B cell (primary cell): ENCODE results near the gene ZFAND2A. TPM values are rescaled to one million over a fixed set of nuclear protein-coding genes. Genes with fewer than 3 reads are reported as not detected.

ENCODE experiments used
- ATAC-seq: fragments of 200-7000 bp; cut with Tn5 transposase; one replicate; pipeline ENCODE4 v1.10.0; 2021; ENCODE audit warnings: low read depth, mild to moderate bottlenecking, moderate number of reproducible peaks, moderate library complexity
- CTCF ChIA-PET: fragments of 350-600 bp; sonication (Branson Sonifier 250); formaldehyde crosslinking; loops from one replicate; lab custom pipeline; 2021; ENCODE audit warnings: antibody characterized with exemption, inconsistent platforms; lab: Charles Lee
- POLR2A ChIA-PET: fragments of 350-600 bp; sonication (Branson Sonifier 250); formaldehyde crosslinking; loops from one replicate; lab custom pipeline; 2021; ENCODE audit warnings: antibody characterized with exemption; lab: Charles Lee
- DNase-seq: peaks from one replicate; pipeline ENCODE4 v3.0.0; 2013
- H2AFZ ChIP-seq: 2 replicates; pipeline ENCODE4 v1.6.1; 2012; ENCODE audit warnings: mild to moderate bottlenecking, low read depth, low read length; ENCODE audit not compliant: insufficient read depth, poor library complexity, severe bottlenecking
- H3K27ac ChIP-seq, 2 donors: 1 replicate in 1 of 2; 2 replicates in 1 of 2; pipeline ENCODE4 v1.5.1; 2012 to 2013; ENCODE audit warnings: low read length in 2 of 2, mild to moderate bottlenecking in 2 of 2, moderate library complexity in 1 of 2
- H3K27me3 ChIP-seq, 4 experiments: fragments of 200-600 bp in 1 of 4; sonication (generic) in 1 of 4; replicated peaks in 1 of 4; 1 replicate in 2 of 4; 2 replicates in 2 of 4; pipeline versions ENCODE4 v1.6.1 to v1.7.0; 2013 to 2016; ENCODE audit warnings: low read length in 3 of 4, mild to moderate bottlenecking in 2 of 4, mixed read lengths in 1 of 4, moderate library complexity in 1 of 4; ENCODE audit not compliant: insufficient read depth in 4 of 4, control insufficient read depth in 3 of 4; ENCODE audit errors: control extremely low read depth in 1 of 4
- H3K36me3 ChIP-seq, 2 experiments: replicated peaks in 1 of 2; 1 replicate in 1 of 2; 2 replicates in 1 of 2; pipeline versions ENCODE4 v1.6.1 to v1.7.1; 2013; ENCODE audit warnings: low read length in 1 of 2; ENCODE audit not compliant: insufficient read depth in 2 of 2, control insufficient read depth in 1 of 2; ENCODE audit errors: control extremely low read depth in 1 of 2, extremely low read depth in 1 of 2
- H3K4me1 ChIP-seq, 2 donors: fragments of 200-600 bp in 1 of 2; sonication (generic) in 1 of 2; 1 replicate in 1 of 2; 2 replicates in 1 of 2; pipeline versions ENCODE4 v1.5.1 to v1.6.1; 2013 to 2017; ENCODE audit warnings: low read length in 2 of 2; ENCODE audit not compliant: control insufficient read depth in 2 of 2, insufficient read depth in 2 of 2
- H3K4me2 ChIP-seq: replicated peaks from 2 replicates; pipeline ENCODE3; 2012; ENCODE audit warnings: mild to moderate bottlenecking, low read depth, low read length; ENCODE audit not compliant: poor library complexity, severe bottlenecking
- H3K4me3 ChIP-seq, 5 experiments: fragments of 200-600 bp in 1 of 5; sonication (generic) in 1 of 5; 1 replicate in 3 of 5; 2 replicates in 2 of 5; pipeline versions ENCODE4 v1.5.1 to v1.7.0; 2011 to 2016; ENCODE audit warnings: low read length in 4 of 5, mild to moderate bottlenecking in 4 of 5, low read depth in 2 of 5, control low read depth in 1 of 5, moderate library complexity in 1 of 5; ENCODE audit not compliant: insufficient read depth in 1 of 5; ENCODE audit errors: control extremely low read depth in 1 of 5, extremely low read depth in 1 of 5
- H3K79me2 ChIP-seq: fragments of 200-600 bp; sonication (generic); one replicate; pipeline ENCODE4 v1.6.0; 2016; ENCODE audit warnings: low read length; ENCODE audit not compliant: control insufficient read depth, insufficient read depth
- H3K9ac ChIP-seq: fragments of 200-600 bp; sonication (generic); 2 replicates; pipeline ENCODE4 v1.6.1; 2017; ENCODE audit warnings: mild to moderate bottlenecking, low read length, moderate library complexity
- H3K9me3 ChIP-seq, 3 donors: one replicate each; pipeline versions ENCODE4 v1.6.1 to v1.7.1; 2013; ENCODE audit warnings: low read length in 2 of 3; ENCODE audit not compliant: control insufficient read depth in 2 of 3, insufficient read depth in 1 of 3; ENCODE audit errors: control extremely low read depth in 1 of 3
- H4K20me1 ChIP-seq: 2 replicates; pipeline ENCODE4 v1.6.0; 2012; ENCODE audit warnings: mild to moderate bottlenecking, low read length; ENCODE audit not compliant: insufficient read depth, control insufficient read depth, poor library complexity, severe bottlenecking
- H3K27ac Mint-ChIP-seq: one replicate; pipeline ENCODE4 v1.8.0; 2021; ENCODE audit warnings: mixed read lengths
- H3K27me3 Mint-ChIP-seq: one replicate; pipeline ENCODE4 v1.8.0; 2021; ENCODE audit warnings: mixed read lengths
- H3K4me1 Mint-ChIP-seq: one replicate; pipeline ENCODE4 v1.8.0; 2021; ENCODE audit warnings: mixed read lengths
- H3K4me3 Mint-ChIP-seq: one replicate; pipeline ENCODE4 v1.8.0; 2021; ENCODE audit warnings: mixed read lengths
- H3K9me3 Mint-ChIP-seq: one replicate; pipeline ENCODE4 v1.8.0; 2022; ENCODE audit warnings: mixed read lengths; ENCODE audit not compliant: insufficient read depth
- EZH2 ChIP-seq: IDR thresholded peaks from 2 replicates; pipeline ENCODE4 v1.6.1; 2012; ENCODE audit warnings: borderline replicate concordance, low read depth, mild to moderate bottlenecking, moderate library complexity, low read length; ENCODE audit not compliant: insufficient read depth, poor library complexity, severe bottlenecking
- WGBS: methylation state at CpG from one replicate; pipeline ENCODE4 v1.1.5; 2013; ENCODE audit warnings: missing lambda C conversion rate; ENCODE audit not compliant: insufficient coverage; 5-methylcytosine and 5-hydroxymethylcytosine counted together
- intact Hi-C: fragments of 100-400 bp; cut with micrococcal nuclease; formaldehyde crosslinking; loops from one replicate; pipeline ENCODE4 v1.10.0; 2022
- polyA plus RNA-seq: library from polyadenylated mRNA; depleted of rRNA; stranded (reverse); fragments of >200 nt; gene quantifications from 2 replicates; pipeline ENCODE4 v1.2.3, GENCODE V29; 2012
- total RNA-seq, 2 donors: library from RNA; stranded (reverse); fragments of 120-200 nt in 1 of 2; gene quantifications; 1 replicate in 1 of 2; 2 replicates in 1 of 2; pipeline versions ENCODE4 v1.2.3 to v1.2.4, GENCODE V29; 2013 to 2022
- TF ChIP-seq, protein P1 (sequence below): fragments of 200-600 bp; IDR thresholded peaks from one replicate; pipeline ENCODE4 v1.8.0; 2022; ENCODE audit warnings: antibody characterized with exemption, mild to moderate bottlenecking

Gene ZFAND2A
- total and polyA plus RNA-seq, 2 donors (not counting 1 experiment from before 2014, with no cell fraction given), result 26.7 to 113 TPM

DNA sequence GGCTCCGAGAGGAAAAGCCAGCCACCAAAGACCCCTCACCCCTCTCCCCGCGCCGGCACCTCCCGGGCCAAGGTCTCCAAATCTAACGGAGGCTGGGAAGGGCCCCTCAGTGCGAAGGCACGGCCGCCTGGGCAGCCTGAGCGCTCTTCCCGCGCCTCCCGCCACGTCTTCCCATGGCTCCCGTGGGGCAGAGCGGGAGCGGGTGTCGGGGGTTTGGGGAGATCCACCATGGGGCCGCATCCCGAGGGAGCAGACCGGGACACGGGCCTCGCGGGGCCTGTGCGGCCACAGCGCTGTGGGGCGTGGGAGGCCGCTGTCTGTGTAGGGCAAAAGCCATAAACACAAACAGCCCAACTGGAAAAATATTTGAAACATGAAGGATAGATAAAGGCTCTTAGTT, 49.6 kb downstream of the ZFAND2A start:
- H3K9ac ChIP-seq, result no peak overlapping the region
- peaks cover 0 to 4% of the 10 kb centered on the region in 2 donors for H3K4me1 ChIP-seq
- POLR2A ChIA-PET, result interaction anchor here (0.7 kb wide), 1 partner anchor 358 kb away, joined by 3 read pairs; no protein-coding TSS in a partner anchor
- peaks cover 17% of the 10 kb centered on the region for H3K79me2 ChIP-seq
- Mint-ChIP-seq H3K27me3 (peaks cover 7% of the 10 kb centered on the region), H3K9me3 (no peaks in the 10 kb centered on the region), H3K4me1 (peaks cover 11% of the 10 kb centered on the region), H3K4me3 (no peak overlapping the region), H3K27ac (no peak overlapping the region)
- no peak overlapping the region for H2AFZ ChIP-seq
- peaks cover 0 to 5% (median 2%) of the 10 kb centered on the region in 4 experiments for H3K27me3 ChIP-seq
- DNase-seq (no peak), ATAC-seq (no peak)
- WGBS, result 97% methylated on average over 21 of the region's 28 CpGs
- H3K4me2 ChIP-seq, result no peak overlapping the region
- no peak overlapping the region for H3K4me3 ChIP-seq
- intact Hi-C loops, result no loop called here
- no peaks in the 10 kb centered on the region for H3K36me3 ChIP-seq
- no peaks in the 10 kb centered on the region for H4K20me1 ChIP-seq
- no peak overlapping the region for H3K27ac ChIP-seq
- CTCF ChIA-PET, result interaction anchor here (1.3 kb wide), 1 partner anchor 116 kb away, joined by 5 read pairs; no protein-coding TSS in a partner anchor
- H3K9me3 ChIP-seq, result peaks cover 0 to 7% (median 0%) of the 10 kb centered on the region in 3 donors
- TF ChIP-seq, protein P1, sequence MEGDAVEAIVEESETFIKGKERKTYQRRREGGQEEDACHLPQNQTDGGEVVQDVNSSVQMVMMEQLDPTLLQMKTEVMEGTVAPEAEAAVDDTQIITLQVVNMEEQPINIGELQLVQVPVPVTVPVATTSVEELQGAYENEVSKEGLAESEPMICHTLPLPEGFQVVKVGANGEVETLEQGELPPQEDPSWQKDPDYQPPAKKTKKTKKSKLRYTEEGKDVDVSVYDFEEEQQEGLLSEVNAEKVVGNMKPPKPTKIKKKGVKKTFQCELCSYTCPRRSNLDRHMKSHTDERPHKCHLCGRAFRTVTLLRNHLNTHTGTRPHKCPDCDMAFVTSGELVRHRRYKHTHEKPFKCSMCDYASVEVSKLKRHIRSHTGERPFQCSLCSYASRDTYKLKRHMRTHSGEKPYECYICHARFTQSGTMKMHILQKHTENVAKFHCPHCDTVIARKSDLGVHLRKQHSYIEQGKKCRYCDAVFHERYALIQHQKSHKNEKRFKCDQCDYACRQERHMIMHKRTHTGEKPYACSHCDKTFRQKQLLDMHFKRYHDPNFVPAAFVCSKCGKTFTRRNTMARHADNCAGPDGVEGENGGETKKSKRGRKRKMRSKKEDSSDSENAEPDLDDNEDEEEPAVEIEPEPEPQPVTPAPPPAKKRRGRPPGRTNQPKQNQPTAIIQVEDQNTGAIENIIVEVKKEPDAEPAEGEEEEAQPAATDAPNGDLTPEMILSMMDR, result no peak
- no peak for TF ChIP-seq EZH2

DNA sequence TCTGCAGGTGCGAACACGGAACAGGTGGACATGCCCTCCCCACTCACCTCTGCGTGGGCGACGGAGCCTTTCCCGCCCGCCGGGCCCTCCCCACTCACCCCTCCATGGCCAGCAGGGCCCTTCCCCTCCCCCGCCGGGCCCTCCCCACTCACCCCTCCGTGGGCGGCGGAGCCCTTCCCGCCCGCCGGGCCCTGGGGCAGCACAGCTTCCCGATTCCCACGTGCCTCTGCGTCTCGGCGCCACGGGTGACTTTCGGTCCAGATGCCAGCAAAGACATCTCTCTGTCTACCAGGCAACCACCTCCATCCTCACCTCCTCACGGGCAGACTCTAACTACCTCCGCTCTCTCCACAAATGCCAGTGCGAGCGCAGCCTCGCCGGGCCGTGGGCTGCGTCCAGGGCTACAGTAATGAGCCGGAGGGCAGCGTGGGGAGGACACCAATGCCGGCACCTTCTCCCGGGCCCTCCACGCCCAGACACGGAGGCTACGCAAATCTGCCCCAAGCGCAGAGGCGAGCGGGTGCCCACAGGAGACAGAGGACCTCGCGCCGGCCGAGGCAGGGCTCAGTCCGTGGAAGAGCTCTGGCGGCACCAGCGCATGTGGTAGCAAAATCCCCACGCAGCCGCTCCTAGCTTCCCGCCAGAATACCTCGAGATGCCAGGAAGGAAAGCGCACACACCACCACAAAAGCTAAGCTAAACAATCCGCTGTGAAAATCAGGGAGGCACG, 50.2 kb downstream of the ZFAND2A start:
- H3K4me1 Mint-ChIP-seq, result peaks cover 17% of the 10 kb centered on the region
- POLR2A ChIA-PET, result no interaction called here
- intact Hi-C loops, result no loop called here

More for the DNA sequence above, 50.2 kb downstream of the ZFAND2A start:
- H3K9me3 ChIP-seq, result peaks cover 0 to 7% (median 0%) of the 10 kb centered on the region in 3 donors
- H3K9me3 Mint-ChIP-seq, result no peaks in the 10 kb centered on the region
- DNase-seq, result no peak
- 97% methylated on average over 46 of the region's 55 CpGs for WGBS
- H3K4me2 ChIP-seq, result no peak overlapping the region
- H3K27ac ChIP-seq, result no peak overlapping the region
- no peak for TF ChIP-seq EZH2
- TF ChIP-seq, protein P1, result no peak
- H3K36me3 ChIP-seq, result no peaks in the 10 kb centered on the region
- H3K4me3 Mint-ChIP-seq, result no peak overlapping the region
- CTCF ChIA-PET, result interaction anchor here (1.3 kb wide), 1 partner anchor 116 kb away, joined by 5 read pairs; no protein-coding TSS in a partner anchor
- peaks cover 7% of the 10 kb centered on the region for H3K27me3 Mint-ChIP-seq
- H3K4me3 ChIP-seq, result no peak overlapping the region
- H3K79me2 ChIP-seq, result peaks cover 13% of the 10 kb centered on the region
- H2AFZ ChIP-seq, result no peak overlapping the region
- peaks cover 0 to 5% (median 2%) of the 10 kb centered on the region in 4 experiments for H3K27me3 ChIP-seq
- peaks cover 6 to 10% of the 10 kb centered on the region in 2 donors for H3K4me1 ChIP-seq
- H3K27ac Mint-ChIP-seq, result no peak overlapping the region
- H4K20me1 ChIP-seq, result no peaks in the 10 kb centered on the region
- no peak overlapping the region for H3K9ac ChIP-seq
- ATAC-seq, result no peak
